Transverse colon (tissue), 3 donors: ENCODE measurements around the gene IFITM5.
"Not testable (repeated sequence)": the region's sequence is repeated elsewhere in the genome, so short reads cannot be mapped to it uniquely, and the experiment has no call there.

ENCODE experiments used
- POLR2A ChIP-seq: fragments of 450-650 bp; IDR thresholded peaks from one replicate; pipeline ENCODE4 v1.6.1; 2016; ENCODE audit warnings: antibody characterized with exemption, mild to moderate bottlenecking, moderate library complexity
- TF ChIP-seq, protein P1 (sequence below), 5 experiments: fragments of 200-600 bp in 3 of 5; fragments of 450-650 bp in 2 of 5; sonication (generic) in 3 of 5; IDR thresholded peaks; 1 replicate in 2 of 5; 2 replicates in 3 of 5; pipeline ENCODE4 v1.5.1; 2016 to 2017; ENCODE audit warnings: antibody characterized with exemption in 5 of 5, inconsistent platforms in 3 of 5, mild to moderate bottlenecking in 2 of 5, moderate library complexity in 1 of 5

GRCh38 chr11:308740-309665, 9.7 kb upstream of the IFITM5 start:
- not testable (repeated sequence) for TF ChIP-seq POLR2A
- TF ChIP-seq, protein P1, sequence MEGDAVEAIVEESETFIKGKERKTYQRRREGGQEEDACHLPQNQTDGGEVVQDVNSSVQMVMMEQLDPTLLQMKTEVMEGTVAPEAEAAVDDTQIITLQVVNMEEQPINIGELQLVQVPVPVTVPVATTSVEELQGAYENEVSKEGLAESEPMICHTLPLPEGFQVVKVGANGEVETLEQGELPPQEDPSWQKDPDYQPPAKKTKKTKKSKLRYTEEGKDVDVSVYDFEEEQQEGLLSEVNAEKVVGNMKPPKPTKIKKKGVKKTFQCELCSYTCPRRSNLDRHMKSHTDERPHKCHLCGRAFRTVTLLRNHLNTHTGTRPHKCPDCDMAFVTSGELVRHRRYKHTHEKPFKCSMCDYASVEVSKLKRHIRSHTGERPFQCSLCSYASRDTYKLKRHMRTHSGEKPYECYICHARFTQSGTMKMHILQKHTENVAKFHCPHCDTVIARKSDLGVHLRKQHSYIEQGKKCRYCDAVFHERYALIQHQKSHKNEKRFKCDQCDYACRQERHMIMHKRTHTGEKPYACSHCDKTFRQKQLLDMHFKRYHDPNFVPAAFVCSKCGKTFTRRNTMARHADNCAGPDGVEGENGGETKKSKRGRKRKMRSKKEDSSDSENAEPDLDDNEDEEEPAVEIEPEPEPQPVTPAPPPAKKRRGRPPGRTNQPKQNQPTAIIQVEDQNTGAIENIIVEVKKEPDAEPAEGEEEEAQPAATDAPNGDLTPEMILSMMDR (IDR thresholded peaks at IDR 0.05): not testable (repeated sequence)
